NB4 (cell line): ENCODE data around the gene ITPR3.

Experiments
- CTCF ChIP-seq: IDR thresholded peaks from one replicate; pipeline ENCODE4 v1.5.1; 2012; ENCODE audit warnings: low read depth, low read length
- MAX ChIP-seq: IDR thresholded peaks from 2 replicates; pipeline ENCODE4 v1.6.1; 2011; ENCODE audit warnings: low read depth, low read length
- MYC ChIP-seq: IDR thresholded peaks from 2 replicates; pipeline ENCODE4 v1.6.1; 2011; ENCODE audit warnings: low read depth, low read length

GRCh38 chr6:33613795-33614168 lies 7.3 kb upstream of the ITPR3 start:
- no peak for TF ChIP-seq CTCF
- no peak for TF ChIP-seq MYC
- TF ChIP-seq MAX = no peak
